GM20431 (cell line): ENCODE measurements around the gene ZNF121.
"Not testable (repeated sequence)": the region's sequence is repeated elsewhere in the genome, so short reads cannot be mapped to it uniquely, and the experiment has no call there.

Source experiments
- in situ Hi-C: fragments of 300-500 bp; cut with MseI, MboI; formaldehyde crosslinking; loops from one replicate; pipeline ENCODE4 v1.15.0; 2020; ENCODE audit warnings: low sequenced_read_pairs; ENCODE audit not compliant: unreplicated experiment

Gene ZNF121

GRCh38 chr19:9539921-9540320 lies 44.4 kb downstream of the ZNF121 start:
- in situ Hi-C loops, result not testable (repeated sequence)

- in situ Hi-C loops, result not testable (repeated sequence)
These were observed 45.1 kb downstream of the ZNF121 start for GRCh38 chr19:9539201-9539600.

GRCh38 chr19:9538183-9539058 lies 45.9 kb downstream of the ZNF121 start, which contains the start of gene ZNF426:
ZNF426 (minus strand) TSS chr19:9538645; CDS start chr19:9536232, 2,413 bp downstream.
- in situ Hi-C loops, result no loop called here

GRCh38 chr19:9535934-9536333 lies 48.4 kb downstream of the ZNF121 start:
- in situ Hi-C loops, result no loop called here

- in situ Hi-C loops, result no loop called here
These were observed 52.4 kb downstream of the ZNF121 start for GRCh38 chr19:9531933-9532332.

DNA sequence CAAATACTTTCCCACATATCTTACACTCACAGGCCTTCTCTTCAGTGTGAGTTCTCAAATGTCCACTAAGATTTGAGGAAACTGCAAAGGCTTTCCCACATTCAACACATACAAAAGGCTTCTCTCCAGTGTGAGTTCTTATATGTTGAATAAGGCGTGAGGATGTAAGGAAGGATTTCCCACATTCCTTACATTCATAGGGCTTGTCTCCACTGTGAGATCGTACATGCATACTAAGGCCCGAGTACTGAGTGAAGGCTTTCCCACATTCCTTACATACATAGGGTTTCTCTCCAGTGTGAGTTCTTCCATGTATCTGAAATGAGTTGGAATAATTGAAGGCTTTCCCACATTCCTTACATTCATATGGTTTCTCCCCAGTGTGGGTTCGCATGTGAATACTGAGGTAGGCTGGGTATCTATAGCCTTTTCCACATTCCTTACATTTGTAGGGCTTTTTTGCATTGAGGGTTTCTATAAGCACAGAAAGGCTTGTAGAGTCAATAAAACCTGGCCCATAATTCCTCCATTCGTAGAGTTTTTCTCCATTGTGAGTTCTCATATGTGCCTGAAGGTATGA lies 55.5 kb downstream of the ZNF121 start:
- in situ Hi-C loops, result no loop called here

DNA sequence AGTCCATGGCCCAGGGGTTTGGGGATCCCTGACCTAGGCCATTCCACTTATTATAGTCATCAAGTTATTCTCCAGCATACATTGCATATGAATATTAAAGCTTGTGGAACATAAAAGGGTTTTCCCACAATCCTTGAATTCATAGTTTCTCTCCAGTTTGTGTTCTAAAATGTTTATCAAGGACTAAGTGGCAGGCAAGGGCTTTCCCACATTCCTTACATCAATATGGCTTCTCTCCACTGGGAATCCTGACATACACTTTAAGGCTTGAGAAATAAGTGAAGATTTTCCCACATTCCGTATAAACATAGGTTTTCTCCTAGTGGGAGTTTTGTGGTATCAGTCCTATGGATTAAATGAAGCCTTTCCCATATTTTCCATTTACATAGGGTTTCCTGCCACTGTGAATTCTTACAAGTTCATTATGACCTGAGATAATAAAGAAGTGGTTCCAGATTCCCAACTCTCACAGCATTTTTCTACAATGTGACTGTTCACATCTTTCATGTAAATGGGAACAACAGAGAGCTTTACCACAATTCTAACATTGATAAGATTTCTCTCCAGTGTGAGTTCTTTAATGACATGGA lies 60.3 kb downstream of the ZNF121 start:
- in situ Hi-C loops, result no loop called here
